ENCODE results near the gene AGPAT1. TPM values are rescaled to one million over a fixed set of nuclear protein-coding genes. Genes with fewer than 3 reads are reported as not detected.

Gene AGPAT1
- total and polyA plus RNA-seq, 10 of the 15 experiments (the other 5 are each of a cell fraction or from before 2014, with no cell fraction given): 13.9 to 39.5 (median 24.7) TPM

GRCh38 chr6:32178547-32179440 lies 2.9 kb upstream of the AGPAT1 start (continued):
- no peak for TF ChIP-seq E4F1 (IDR thresholded peaks at IDR 0.05; ENCODE audit: borderline replicate concordance, partially characterized antibody)
- no peak for TF ChIP-seq GABPA (IDR thresholded peaks at IDR 0.05; ENCODE audit: low read depth)
- no peak for TF ChIP-seq SIX5 (IDR thresholded peaks at IDR 0.05; ENCODE audit: low read depth, low read length, severe bottlenecking)
- TF ChIP-seq NR2F1 (conservative IDR thresholded peaks at IDR 0.05): no peak
- TF ChIP-seq ZBED1 (IDR thresholded peaks at IDR 0.05; ENCODE audit: borderline replicate concordance): no peak
- TF ChIP-seq HDAC2 (IDR thresholded peaks at IDR 0.05): no peak
- TF ChIP-seq RBBP5 (conservative IDR thresholded peaks at IDR 0.05): no peak
- TF ChIP-seq MEF2B (IDR thresholded peaks at IDR 0.05; ENCODE audit: partially characterized antibody, poor library complexity, severe bottlenecking): peak; percentile 11
- TF ChIP-seq JUNB (IDR thresholded peaks at IDR 0.05): no peak
- TF ChIP-seq MLLT1 (IDR thresholded peaks at IDR 0.05): 0 out of 2 replicates have a peak, but pooled peaks have one; percentile 67
- TF ChIP-seq CREM (IDR thresholded peaks at IDR 0.05; ENCODE audit: low read depth): no peak
- no peak for TF ChIP-seq CREB1 (IDR thresholded peaks at IDR 0.05; ENCODE audit: low read depth)
- no peak for TF ChIP-seq IRF4 (IDR thresholded peaks at IDR 0.05; ENCODE audit: low read depth, low read length)
- peak; percentile 24 for TF ChIP-seq RELA (IDR thresholded peaks at IDR 0.05; ENCODE audit: borderline replicate concordance, partially characterized antibody)
- peak; percentile 83 for TF ChIP-seq NBN (IDR thresholded peaks at IDR 0.05)
- TF ChIP-seq SMARCA5 (IDR thresholded peaks at IDR 0.05): no peak; the same call in 1 of the 2 replicates
- no peak for TF ChIP-seq CHD1 (IDR thresholded peaks at IDR 0.05; ENCODE audit: low read depth, low read length)
- TF ChIP-seq RAD51 (IDR thresholded peaks at IDR 0.05): peak; percentile 61; the same call in 1 of the 2 replicates
- no peak for TF ChIP-seq E2F8 (IDR thresholded peaks at IDR 0.05; ENCODE audit: low read depth, partially characterized antibody)
- no peak for TF ChIP-seq ASH2L (IDR thresholded peaks at IDR 0.05; ENCODE audit: borderline replicate concordance, low read depth)
- TF ChIP-seq ZNF622 (IDR thresholded peaks at IDR 0.05): no peak
- TF ChIP-seq SMC3 (IDR thresholded peaks at IDR 0.05; ENCODE audit: borderline replicate concordance, low read length): no peak
- TF ChIP-seq IRF5 (IDR thresholded peaks at IDR 0.05; ENCODE audit: borderline replicate concordance): no peak
- TF ChIP-seq ZNF274 (IDR thresholded peaks at IDR 0.05; ENCODE audit: insufficient read depth, insufficient read length): no peak

All from GM12878 (cell line).